ENCODE measurements around the gene SNX25. TPM values are rescaled to one million over a fixed set of nuclear protein-coding genes. Genes with fewer than 3 reads are reported as not detected.

The SNX25 gene
- polyA plus RNA-seq, 1 of the 3 experiments (the other 2 are of a cell fraction) = 8.5 TPM

GRCh38 chr4:185309770-185310169 is 100.4 kb downstream of the SNX25 start:
- Histone ChIP-seq H2AFZ (ENCODE audit: low read depth) (no peak overlapping the region), H3K4me1 (ENCODE audit: control insufficient read depth in 1 of 2, insufficient read depth in 2 of 2, low read depth in 1 of 2, low read length in 1 of 2) (peaks cover 0 to 19% of the 10 kb centered on the region in 2 experiments; a peak in 2 of 4 replicates), H3K9me3 (no peaks in the 10 kb centered on the region), H3K4me2 (no peak overlapping the region), H3K4me3 (ENCODE audit: low read depth in 2 of 2, low read length in 1 of 2) (no peak overlapping the region), H3K36me3 (replicated peaks in 1 of 2; ENCODE audit: control insufficient read depth in 1 of 2, insufficient read depth in 2 of 2, low read length in 1 of 2) (peaks cover 34 to 58% of the 10 kb centered on the region in 2 experiments), H4K20me1 (ENCODE audit: insufficient read depth) (no peaks in the 10 kb centered on the region), H3F3A (replicated peaks; ENCODE audit: insufficient read depth) (peaks cover 25% of the 10 kb centered on the region), H3K79me2 (ENCODE audit: insufficient read depth) (peaks cover 12% of the 10 kb centered on the region; the same call in 1 of the 2 replicates), H3K27ac (ENCODE audit: low read depth in 2 of 2, low read length in 1 of 2) (no peak overlapping the region), H3K9me2 (no peaks in the 10 kb centered on the region), H3K27me3 (ENCODE audit: insufficient read depth) (no peaks in the 10 kb centered on the region), H3K9ac (no peak overlapping the region)
- DNase-seq = no peak
- WGBS (ENCODE audit: low lambda C conversion rate) = 97% methylated on average over 4 of the region's 4 CpGs
- no peak for TF ChIP-seq RAD21 (IDR thresholded peaks at IDR 0.05; ENCODE audit: low read length)
- TF ChIP-seq ZBTB33 (IDR thresholded peaks at IDR 0.05; ENCODE audit: borderline replicate concordance, low read depth) = no peak
- no peak for TF ChIP-seq JUND (IDR thresholded peaks at IDR 0.05)
- no peak for TF ChIP-seq MXI1 (IDR thresholded peaks at IDR 0.05; ENCODE audit: low read depth, low read length)
- no peak for TF ChIP-seq ELF1 (IDR thresholded peaks at IDR 0.05)
- no peak for TF ChIP-seq FOXM1 (IDR thresholded peaks at IDR 0.05; ENCODE audit: low read depth)
- TF ChIP-seq MAX (IDR thresholded peaks at IDR 0.05; ENCODE audit: low read depth) = no peak
- TF ChIP-seq SMC3 (IDR thresholded peaks at IDR 0.05; ENCODE audit: low read depth, low read length) = no peak
- no peak for TF ChIP-seq FOXJ3 (CRISPR knock-in tag; IDR thresholded peaks at IDR 0.05)
- no peak for TF ChIP-seq CTCF (IDR thresholded peaks at IDR 0.05)
- TF ChIP-seq EP300 (IDR thresholded peaks at IDR 0.05; ENCODE audit: borderline replicate concordance in 1 of 2, low read depth in 1 of 2, low read length in 1 of 2) = no peak
- TF ChIP-seq TCF12 (IDR thresholded peaks at IDR 0.05) = no peak
- ChIA-PET CTCF (interaction anchor here (0.8 to 1.2 kb wide), 2 partner anchors 29 to 729 kb away, joined by 3 read pairs; no protein-coding TSS in a partner anchor), POLR2A (no interaction called here)

GRCh38 chr4:185311113-185311888 is 101.9 kb downstream of the SNX25 start:
- no peaks in the 10 kb centered on the region for H4K20me1 ChIP-seq (ENCODE audit: insufficient read depth)
- H3K27ac ChIP-seq (ENCODE audit: low read depth in 2 of 2, low read length in 1 of 2) = no peak overlapping the region
- H2AFZ ChIP-seq (ENCODE audit: low read depth) = no peak overlapping the region; the same call in 1 of the 2 replicates
- peaks cover 12% of the 10 kb centered on the region for H3F3A ChIP-seq (replicated peaks; ENCODE audit: insufficient read depth)
- no peak overlapping the region for H3K4me3 ChIP-seq (ENCODE audit: low read depth in 2 of 2, low read length in 1 of 2)
- H3K4me1 ChIP-seq (ENCODE audit: control insufficient read depth in 1 of 2, insufficient read depth in 2 of 2, low read depth in 1 of 2, low read length in 1 of 2) = peaks cover 0 to 8% of the 10 kb centered on the region in 2 experiments; a peak in 1 of 4 replicates
- 99% methylated on average over 5 of the region's 5 CpGs for WGBS (ENCODE audit: low lambda C conversion rate)
- no peak for DNase-seq
- H3K9me3 ChIP-seq = no peaks in the 10 kb centered on the region
- ChIA-PET POLR2A (no interaction called here), CTCF (no interaction called here)
- H3K79me2 ChIP-seq (ENCODE audit: insufficient read depth) = peaks cover 10% of the 10 kb centered on the region; the same call in 1 of the 2 replicates
- TF ChIP-seq FOSL2 (IDR thresholded peaks at IDR 0.05; ENCODE audit: borderline replicate concordance, low read depth) (no peak), MXI1 (IDR thresholded peaks at IDR 0.05; ENCODE audit: low read depth, low read length) (no peak), EZH2phosphoT487 (IDR thresholded peaks at IDR 0.05; ENCODE audit: borderline replicate concordance, low read depth) (no peak), EP300 (IDR thresholded peaks at IDR 0.05; ENCODE audit: borderline replicate concordance in 1 of 2, low read depth in 1 of 2, low read length in 1 of 2) (no peak), RFX5 (IDR thresholded peaks at IDR 0.05; ENCODE audit: low read length) (no peak), SIN3A (IDR thresholded peaks at IDR 0.05; ENCODE audit: borderline replicate concordance, low read depth, low read length) (no peak), RAD21 (IDR thresholded peaks at IDR 0.05; ENCODE audit: low read length) (no peak), USF1 (IDR thresholded peaks at IDR 0.05; ENCODE audit: borderline replicate concordance, low read depth) (no peak), CHD2 (IDR thresholded peaks at IDR 0.05; ENCODE audit: low read length, partially characterized antibody) (no peak), ZBTB33 (IDR thresholded peaks at IDR 0.05; ENCODE audit: borderline replicate concordance, low read depth) (no peak), TEAD4 (IDR thresholded peaks at IDR 0.05; ENCODE audit: borderline replicate concordance, insufficient read depth) (no peak), SMC3 (IDR thresholded peaks at IDR 0.05; ENCODE audit: low read depth, low read length) (no peak), JUND (IDR thresholded peaks at IDR 0.05) (no peak)
- H3K27me3 ChIP-seq (ENCODE audit: insufficient read depth) = no peaks in the 10 kb centered on the region
- H3K36me3 ChIP-seq (replicated peaks in 1 of 2; ENCODE audit: control insufficient read depth in 1 of 2, insufficient read depth in 2 of 2, low read length in 1 of 2) = peaks cover 36 to 68% of the 10 kb centered on the region in 2 experiments
- H3K9ac ChIP-seq = no peak overlapping the region
- H3K9me2 ChIP-seq = no peaks in the 10 kb centered on the region
- no peak overlapping the region for H3K4me2 ChIP-seq
